GM23338 (cell line): Measurements from ENCODE around the gene SLA2. TPM values are rescaled to one million over a fixed set of nuclear protein-coding genes. Genes with fewer than 3 reads are reported as not detected.

ENCODE experiments used
- ATAC-seq: fragments of 200-7000 bp; cut with Tn5 transposase; 3 replicates; pipeline ENCODE4 v1.9.1; 2020
- DNase-seq: peaks from one replicate; pipeline ENCODE4 v3.0.0-alpha.2; 2015; ENCODE audit warnings: low spot score
- H2AFZ ChIP-seq: fragments of 200-600 bp; sonication (generic); 2 replicates; pipeline ENCODE4 v1.8.0; 2016; ENCODE audit warnings: antibody characterized with exemption, mild to moderate bottlenecking, moderate library complexity
- H3F3A ChIP-seq: fragments of 200-600 bp; sonication (generic); replicated peaks from 2 replicates; pipeline ENCODE4 v1.8.0; 2017; ENCODE audit warnings: antibody characterized with exemption, mixed run types, low read depth
- H3K27ac ChIP-seq: fragments of 200-600 bp; sonication (generic); 2 replicates; pipeline ENCODE4 v1.6.1; 2016; ENCODE audit warnings: low read depth
- H3K27me3 ChIP-seq: fragments of 200-600 bp; sonication (generic); 2 replicates; pipeline ENCODE4 v1.8.0; 2016; ENCODE audit warnings: mild to moderate bottlenecking, mixed run types, moderate library complexity; ENCODE audit not compliant: insufficient read depth
- H3K36me3 ChIP-seq: fragments of 200-600 bp; sonication (generic); 2 replicates; pipeline ENCODE4 v1.8.0; 2016; ENCODE audit warnings: mild to moderate bottlenecking; ENCODE audit not compliant: insufficient read depth
- H3K4me1 ChIP-seq: fragments of 200-600 bp; sonication (generic); 2 replicates; pipeline ENCODE4 v1.8.0; 2016; ENCODE audit warnings: mild to moderate bottlenecking, moderate library complexity; ENCODE audit not compliant: insufficient read depth
- H3K4me2 ChIP-seq: fragments of 200-600 bp; sonication (generic); 2 replicates; pipeline ENCODE4 v1.7.1; 2017; ENCODE audit warnings: mixed run types
- H3K4me3 ChIP-seq: fragments of 200-600 bp; sonication (generic); 2 replicates; pipeline ENCODE4 v1.6.1; 2016; ENCODE audit warnings: mixed run types
- H3K79me2 ChIP-seq: fragments of 200-600 bp; sonication (generic); replicated peaks from 2 replicates; pipeline ENCODE4 v1.8.0; 2017; ENCODE audit warnings: mild to moderate bottlenecking; ENCODE audit not compliant: insufficient read depth
- H3K9me2 ChIP-seq: fragments of 200-600 bp; sonication (generic); 2 replicates; pipeline ENCODE4 v1.8.0; 2017; ENCODE audit not compliant: insufficient read depth
- H4K20me1 ChIP-seq: fragments of 200-600 bp; sonication (generic); replicated peaks from 2 replicates; pipeline ENCODE4 v1.8.0; 2017; ENCODE audit warnings: mild to moderate bottlenecking; ENCODE audit not compliant: insufficient read depth
- H3K27ac Mint-ChIP-seq: 2 replicates; pipeline ENCODE4 v1.8.0; 2020; ENCODE audit warnings: inconsistent platforms, mild to moderate bottlenecking, moderate library complexity, mixed read lengths
- H3K27me3 Mint-ChIP-seq: 3 replicates; pipeline ENCODE4 v1.8.0; 2022; ENCODE audit warnings: low read depth, mild to moderate bottlenecking, moderate library complexity, mixed read lengths, inconsistent platforms; ENCODE audit not compliant: insufficient read depth, poor library complexity
- H3K36me3 Mint-ChIP-seq: 3 replicates; pipeline ENCODE4 v1.8.0; 2021; ENCODE audit warnings: low read depth, mild to moderate bottlenecking, inconsistent platforms, moderate library complexity, mixed read lengths
- H3K4me1 Mint-ChIP-seq: 3 replicates; pipeline ENCODE4 v1.8.0; 2020; ENCODE audit warnings: mild to moderate bottlenecking, inconsistent platforms, mixed read lengths
- H3K4me3 Mint-ChIP-seq: 3 replicates; pipeline ENCODE4 v1.8.0; 2021; ENCODE audit warnings: moderate library complexity, mild to moderate bottlenecking, inconsistent platforms, mixed read lengths
- H3K9me3 Mint-ChIP-seq: 3 replicates; pipeline ENCODE4 v1.8.0; 2020; ENCODE audit warnings: moderate library complexity, mild to moderate bottlenecking, inconsistent platforms, mixed read lengths
- CREB1 ChIP-seq: fragments of 250-450 bp; sonication (Bioruptor Pico); IDR thresholded peaks from 2 replicates; pipeline ENCODE4 v1.5.0; 2020; ENCODE audit warnings: low read depth, mild to moderate bottlenecking, moderate library complexity
- EZH2 ChIP-seq: fragments of 200-600 bp; sonication (generic); IDR thresholded peaks from one replicate; pipeline ENCODE4 v1.8.0; 2017; ENCODE audit warnings: antibody characterized with exemption, mild to moderate bottlenecking, low read depth; ENCODE audit not compliant: unreplicated experiment
- NANOG ChIP-seq: IDR thresholded peaks from 2 replicates; pipeline ENCODE4 v1.6.1; 2016; ENCODE audit warnings: antibody characterized with exemption, borderline replicate concordance
- POLR2AphosphoS5 ChIP-seq: IDR thresholded peaks from 2 replicates; pipeline ENCODE4 v1.6.1; 2016; ENCODE audit warnings: antibody characterized with exemption, low read depth
- ZNF114 ChIP-seq: fragments of 250-450 bp; sonication (Bioruptor Pico); IDR thresholded peaks from 2 replicates; pipeline ENCODE4 v1.5.0; 2020; ENCODE audit warnings: mild to moderate bottlenecking, moderate library complexity
- polyA plus RNA-seq: library from polyadenylated mRNA; unstranded; fragments of >200 nt; fragmentation: Nextera tagmentation; extraction: Ambion mirVana; gene quantifications from 2 replicates; pipeline ENCODE4 v1.2.1, GENCODE V29; 2016
- total RNA-seq: library from RNA; depleted of rRNA; stranded (reverse); fragments of >200 nt; shearing (Covaris generic); gene quantifications from 2 replicates; pipeline ENCODE4 v1.2.3, GENCODE V29; 2014
- TF ChIP-seq, protein P1 (sequence below): fragments of 250-450 bp; sonication (Bioruptor Pico); IDR thresholded peaks from 2 replicates; pipeline ENCODE4 v1.5.0; 2020; ENCODE audit warnings: mild to moderate bottlenecking, moderate library complexity
- TF ChIP-seq, protein P2 (sequence below): IDR thresholded peaks from one replicate; pipeline ENCODE4 v1.6.1; 2018; ENCODE audit warnings: antibody characterized with exemption; ENCODE audit not compliant: unreplicated experiment

Gene SLA2
- total and polyA plus RNA-seq, 2 experiments from 2014 or later, result 0.18 TPM; not detected in 1

DNA sequence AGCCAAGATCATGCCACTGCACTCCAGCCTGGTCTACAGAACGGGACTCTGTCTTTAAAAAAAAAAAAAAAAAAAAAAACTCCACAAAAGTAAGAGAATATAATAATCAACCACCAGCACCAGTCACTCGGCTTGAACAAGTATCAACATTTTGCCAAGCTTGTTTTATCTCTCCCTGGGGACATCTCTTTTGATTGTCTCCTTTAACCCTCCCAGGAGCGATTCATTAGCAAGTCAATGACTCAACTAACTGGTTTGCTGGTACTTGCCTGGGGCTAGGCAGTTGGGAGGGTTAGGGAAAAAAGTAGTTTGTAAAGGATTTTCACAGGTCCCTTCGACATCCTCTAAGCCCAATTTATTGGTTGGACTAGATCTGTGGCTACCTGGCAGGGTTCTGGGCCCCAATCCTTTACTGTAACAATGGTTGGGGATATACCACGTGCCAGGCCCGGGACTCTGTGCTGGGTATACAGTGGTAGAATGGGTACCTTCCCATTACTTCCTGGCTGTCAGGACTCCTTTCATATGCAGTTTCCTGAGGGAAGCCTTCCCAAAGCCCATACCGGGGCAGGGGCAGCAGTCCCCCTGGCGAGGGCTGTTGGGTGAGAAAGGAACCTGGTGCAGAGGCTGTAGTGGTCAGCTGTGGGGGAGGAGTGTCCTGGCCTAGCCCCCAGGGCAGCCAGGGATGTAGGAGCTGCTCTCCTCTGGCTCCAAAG, 60.4 kb downstream of the SLA2 start:
- Histone ChIP-seq H3K79me2 (peaks cover 13% of the 10 kb centered on the region), H3K27ac (peak overlapping the region; percentile 92), H3K9me2 (0 out of 2 replicates have a peak, but pooled peaks cover 6% of the 10 kb centered on the region), H3K4me2 (peak overlapping the region; percentile 55), H3F3A (peaks cover 28% of the 10 kb centered on the region), H3K27me3 (no peaks in the 10 kb centered on the region), H3K4me1 (peaks cover 39% of the 10 kb centered on the region), H3K36me3 (peaks cover 21% of the 10 kb centered on the region), H4K20me1 (0 out of 2 replicates have a peak, but pooled peaks cover 2% of the 10 kb centered on the region), H3K4me3 (peak overlapping the region; percentile 14), H2AFZ (no peak overlapping the region)
- H3K4me3 Mint-ChIP-seq, result peak overlapping the region; percentile 52; the same call in 2 of the 3 replicates
- peak overlapping the region; percentile 94 for H3K27ac Mint-ChIP-seq
- H3K36me3 Mint-ChIP-seq, result peaks cover 73% of the 10 kb centered on the region
- DNase-seq (peak; percentile 97), ATAC-seq (peak; percentile 89)
- peaks cover 9% of the 10 kb centered on the region for H3K27me3 Mint-ChIP-seq
- H3K9me3 Mint-ChIP-seq, result peaks cover 19% of the 10 kb centered on the region
- TF ChIP-seq EZH2, result no peak
- TF ChIP-seq POLR2AphosphoS5, result peak; percentile 37; the same call in 1 of the 2 replicates
- no peak for TF ChIP-seq CREB1 (CRISPR knock-in tag)
- TF ChIP-seq, protein P1, sequence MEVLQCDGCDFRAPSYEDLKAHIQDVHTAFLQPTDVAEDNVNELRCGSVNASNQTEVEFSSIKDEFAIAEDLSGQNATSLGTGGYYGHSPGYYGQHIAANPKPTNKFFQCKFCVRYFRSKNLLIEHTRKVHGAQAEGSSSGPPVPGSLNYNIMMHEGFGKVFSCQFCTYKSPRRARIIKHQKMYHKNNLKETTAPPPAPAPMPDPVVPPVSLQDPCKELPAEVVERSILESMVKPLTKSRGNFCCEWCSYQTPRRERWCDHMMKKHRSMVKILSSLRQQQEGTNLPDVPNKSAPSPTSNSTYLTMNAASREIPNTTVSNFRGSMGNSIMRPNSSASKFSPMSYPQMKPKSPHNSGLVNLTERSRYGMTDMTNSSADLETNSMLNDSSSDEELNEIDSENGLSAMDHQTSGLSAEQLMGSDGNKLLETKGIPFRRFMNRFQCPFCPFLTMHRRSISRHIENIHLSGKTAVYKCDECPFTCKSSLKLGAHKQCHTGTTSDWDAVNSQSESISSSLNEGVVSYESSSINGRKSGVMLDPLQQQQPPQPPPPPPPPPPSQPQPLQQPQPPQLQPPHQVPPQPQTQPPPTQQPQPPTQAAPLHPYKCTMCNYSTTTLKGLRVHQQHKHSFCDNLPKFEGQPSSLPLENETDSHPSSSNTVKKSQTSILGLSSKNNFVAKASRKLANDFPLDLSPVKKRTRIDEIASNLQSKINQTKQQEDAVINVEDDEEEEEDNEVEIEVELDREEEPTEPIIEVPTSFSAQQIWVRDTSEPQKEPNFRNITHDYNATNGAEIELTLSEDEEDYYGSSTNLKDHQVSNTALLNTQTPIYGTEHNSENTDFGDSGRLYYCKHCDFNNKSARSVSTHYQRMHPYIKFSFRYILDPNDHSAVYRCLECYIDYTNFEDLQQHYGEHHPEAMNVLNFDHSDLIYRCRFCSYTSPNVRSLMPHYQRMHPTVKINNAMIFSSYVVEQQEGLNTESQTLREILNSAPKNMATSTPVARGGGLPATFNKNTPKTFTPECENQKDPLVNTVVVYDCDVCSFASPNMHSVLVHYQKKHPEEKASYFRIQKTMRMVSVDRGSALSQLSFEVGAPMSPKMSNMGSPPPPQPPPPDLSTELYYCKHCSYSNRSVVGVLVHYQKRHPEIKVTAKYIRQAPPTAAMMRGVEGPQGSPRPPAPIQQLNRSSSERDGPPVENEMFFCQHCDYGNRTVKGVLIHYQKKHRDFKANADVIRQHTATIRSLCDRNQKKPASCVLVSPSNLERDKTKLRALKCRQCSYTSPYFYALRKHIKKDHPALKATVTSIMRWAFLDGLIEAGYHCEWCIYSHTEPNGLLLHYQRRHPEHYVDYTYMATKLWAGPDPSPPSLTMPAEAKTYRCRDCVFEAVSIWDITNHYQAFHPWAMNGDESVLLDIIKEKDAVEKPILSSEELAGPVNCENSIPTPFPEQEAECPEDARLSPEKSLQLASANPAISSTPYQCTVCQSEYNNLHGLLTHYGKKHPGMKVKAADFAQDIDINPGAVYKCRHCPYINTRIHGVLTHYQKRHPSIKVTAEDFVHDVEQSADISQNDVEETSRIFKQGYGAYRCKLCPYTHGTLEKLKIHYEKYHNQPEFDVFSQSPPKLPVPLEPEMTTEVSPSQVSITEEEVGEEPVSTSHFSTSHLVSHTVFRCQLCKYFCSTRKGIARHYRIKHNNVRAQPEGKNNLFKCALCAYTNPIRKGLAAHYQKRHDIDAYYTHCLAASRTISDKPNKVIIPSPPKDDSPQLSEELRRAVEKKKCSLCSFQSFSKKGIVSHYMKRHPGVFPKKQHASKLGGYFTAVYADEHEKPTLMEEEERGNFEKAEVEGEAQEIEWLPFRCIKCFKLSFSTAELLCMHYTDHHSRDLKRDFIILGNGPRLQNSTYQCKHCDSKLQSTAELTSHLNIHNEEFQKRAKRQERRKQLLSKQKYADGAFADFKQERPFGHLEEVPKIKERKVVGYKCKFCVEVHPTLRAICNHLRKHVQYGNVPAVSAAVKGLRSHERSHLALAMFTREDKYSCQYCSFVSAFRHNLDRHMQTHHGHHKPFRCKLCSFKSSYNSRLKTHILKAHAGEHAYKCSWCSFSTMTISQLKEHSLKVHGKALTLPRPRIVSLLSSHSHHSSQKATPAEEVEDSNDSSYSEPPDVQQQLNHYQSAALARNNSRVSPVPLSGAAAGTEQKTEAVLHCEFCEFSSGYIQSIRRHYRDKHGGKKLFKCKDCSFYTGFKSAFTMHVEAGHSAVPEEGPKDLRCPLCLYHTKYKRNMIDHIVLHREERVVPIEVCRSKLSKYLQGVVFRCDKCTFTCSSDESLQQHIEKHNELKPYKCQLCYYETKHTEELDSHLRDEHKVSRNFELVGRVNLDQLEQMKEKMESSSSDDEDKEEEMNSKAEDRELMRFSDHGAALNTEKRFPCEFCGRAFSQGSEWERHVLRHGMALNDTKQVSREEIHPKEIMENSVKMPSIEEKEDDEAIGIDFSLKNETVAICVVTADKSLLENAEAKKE, result no peak
- TF ChIP-seq NANOG, result peak; percentile 74; the same call in 1 of the 2 replicates
- no peak for TF ChIP-seq ZNF114 (CRISPR knock-in tag)
- TF ChIP-seq, protein P2, sequence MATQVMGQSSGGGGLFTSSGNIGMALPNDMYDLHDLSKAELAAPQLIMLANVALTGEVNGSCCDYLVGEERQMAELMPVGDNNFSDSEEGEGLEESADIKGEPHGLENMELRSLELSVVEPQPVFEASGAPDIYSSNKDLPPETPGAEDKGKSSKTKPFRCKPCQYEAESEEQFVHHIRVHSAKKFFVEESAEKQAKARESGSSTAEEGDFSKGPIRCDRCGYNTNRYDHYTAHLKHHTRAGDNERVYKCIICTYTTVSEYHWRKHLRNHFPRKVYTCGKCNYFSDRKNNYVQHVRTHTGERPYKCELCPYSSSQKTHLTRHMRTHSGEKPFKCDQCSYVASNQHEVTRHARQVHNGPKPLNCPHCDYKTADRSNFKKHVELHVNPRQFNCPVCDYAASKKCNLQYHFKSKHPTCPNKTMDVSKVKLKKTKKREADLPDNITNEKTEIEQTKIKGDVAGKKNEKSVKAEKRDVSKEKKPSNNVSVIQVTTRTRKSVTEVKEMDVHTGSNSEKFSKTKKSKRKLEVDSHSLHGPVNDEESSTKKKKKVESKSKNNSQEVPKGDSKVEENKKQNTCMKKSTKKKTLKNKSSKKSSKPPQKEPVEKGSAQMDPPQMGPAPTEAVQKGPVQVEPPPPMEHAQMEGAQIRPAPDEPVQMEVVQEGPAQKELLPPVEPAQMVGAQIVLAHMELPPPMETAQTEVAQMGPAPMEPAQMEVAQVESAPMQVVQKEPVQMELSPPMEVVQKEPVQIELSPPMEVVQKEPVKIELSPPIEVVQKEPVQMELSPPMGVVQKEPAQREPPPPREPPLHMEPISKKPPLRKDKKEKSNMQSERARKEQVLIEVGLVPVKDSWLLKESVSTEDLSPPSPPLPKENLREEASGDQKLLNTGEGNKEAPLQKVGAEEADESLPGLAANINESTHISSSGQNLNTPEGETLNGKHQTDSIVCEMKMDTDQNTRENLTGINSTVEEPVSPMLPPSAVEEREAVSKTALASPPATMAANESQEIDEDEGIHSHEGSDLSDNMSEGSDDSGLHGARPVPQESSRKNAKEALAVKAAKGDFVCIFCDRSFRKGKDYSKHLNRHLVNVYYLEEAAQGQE, result no peak
- H3K4me1 Mint-ChIP-seq, result peaks cover 46% of the 10 kb centered on the region
